Measurements from ENCODE around the gene CRTAC1. TPM values are rescaled to one million over a fixed set of nuclear protein-coding genes. Genes with fewer than 3 reads are reported as not detected.

CRTAC1 gene
- total and polyA plus RNA-seq, 10 of the 15 experiments (the other 5 are each of a cell fraction or from before 2014, with no cell fraction given) = 0.10 TPM; not detected in 9

DNA sequence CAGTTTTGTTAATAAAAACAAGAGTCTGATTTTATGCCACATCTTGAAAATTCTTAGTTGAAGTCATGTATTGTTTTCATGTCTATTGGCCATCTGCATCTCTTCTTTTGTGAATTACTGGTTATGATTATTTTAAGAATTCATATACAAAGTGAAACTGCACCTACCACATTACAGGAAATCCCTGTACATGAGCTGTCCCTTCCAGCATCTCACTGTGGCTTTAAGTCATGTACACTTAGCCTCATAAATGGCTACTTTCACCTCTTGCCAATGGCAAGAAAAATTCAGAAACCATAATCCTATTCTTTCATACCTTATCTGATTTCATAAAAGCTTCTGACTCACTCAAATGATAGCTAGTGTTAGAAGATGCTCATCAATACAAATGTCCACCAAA lies 48.6 kb downstream of the CRTAC1 start:
- Histone ChIP-seq H3K36me3 (ENCODE audit: control insufficient read depth in 2 of 2, insufficient read depth in 2 of 2, low read length in 1 of 2) (no peaks in the 10 kb centered on the region), H3K9me3 (replicated peaks; ENCODE audit: control insufficient read depth, insufficient read depth, low read length) (no peaks in the 10 kb centered on the region), H3K9ac (ENCODE audit: control insufficient read depth, insufficient read depth, low read length) (no peak overlapping the region), H3K4me3 (no peak overlapping the region), H3K27me3 (replicated peaks in 1 of 2; ENCODE audit: control insufficient read depth in 2 of 2, insufficient read depth in 2 of 2, low read length in 1 of 2) (peaks cover 4 to 7% of the 10 kb centered on the region in 2 experiments), H3K27ac (ENCODE audit: control insufficient read depth, insufficient read depth) (no peak overlapping the region), H3K4me2 (ENCODE audit: control insufficient read depth, insufficient read depth) (no peak overlapping the region), H4K20me1 (ENCODE audit: control insufficient read depth, insufficient read depth) (no peaks in the 10 kb centered on the region), H3K4me1 (ENCODE audit: control insufficient read depth, insufficient read depth, low read length) (no peaks in the 10 kb centered on the region), H2AFZ (ENCODE audit: control insufficient read depth, low read depth, low read length) (no peak overlapping the region), H3K79me2 (ENCODE audit: control insufficient read depth, insufficient read depth, low read length) (no peaks in the 10 kb centered on the region)
- DNase-seq (ENCODE audit: low read depth, low spot score) (no peak), FAIRE-seq (no peak), ATAC-seq (no peak)
- ChIA-PET SMC1A (ENCODE audit: uncharacterized antibody, unreplicated experiment) (no interaction called here), CTCF (no interaction called here), POLR2A (no interaction called here), RAD21 (ENCODE audit: unreplicated experiment) (no interaction called here)
- no TSS peak for BruUV-seq (replicated peaks)
- TF ChIP-seq ZZZ3 (IDR thresholded peaks at IDR 0.05; ENCODE audit: control insufficient read depth, insufficient read length, low read depth) (no peak), KDM1A (IDR thresholded peaks at IDR 0.05; ENCODE audit: borderline replicate concordance) (no peak), RCOR1 (conservative IDR thresholded peaks at IDR 0.05; ENCODE audit: low read depth, low read length) (no peak), PAX5 (IDR thresholded peaks at IDR 0.05; ENCODE audit: borderline replicate concordance, low read depth, low read length) (no peak), EP300 (IDR thresholded peaks at IDR 0.05; ENCODE audit: borderline replicate concordance in 1 of 2, control insufficient read depth in 1 of 2, low read depth in 2 of 2, low read length in 2 of 2) (no peak), HDAC2 (IDR thresholded peaks at IDR 0.05) (no peak), SMAD1 (IDR thresholded peaks at IDR 0.05; ENCODE audit: low read depth, partially characterized antibody) (no peak), PAX8 (IDR thresholded peaks at IDR 0.05) (no peak), CHD1 (IDR thresholded peaks at IDR 0.05; ENCODE audit: low read depth, low read length) (no peak), KAT2A (conservative IDR thresholded peaks at IDR 0.05; ENCODE audit: control insufficient read depth, low read depth, low read length) (no peak), BCL11A (IDR thresholded peaks at IDR 0.05; ENCODE audit: low read depth, low read length) (no peak), SIN3A (IDR thresholded peaks at IDR 0.05; ENCODE audit: low read depth, low read length) (no peak), SRF (IDR thresholded peaks at IDR 0.05; ENCODE audit: low read depth in 2 of 2, low read length in 2 of 2) (no peak)
- TF ChIP-seq, protein P1, sequence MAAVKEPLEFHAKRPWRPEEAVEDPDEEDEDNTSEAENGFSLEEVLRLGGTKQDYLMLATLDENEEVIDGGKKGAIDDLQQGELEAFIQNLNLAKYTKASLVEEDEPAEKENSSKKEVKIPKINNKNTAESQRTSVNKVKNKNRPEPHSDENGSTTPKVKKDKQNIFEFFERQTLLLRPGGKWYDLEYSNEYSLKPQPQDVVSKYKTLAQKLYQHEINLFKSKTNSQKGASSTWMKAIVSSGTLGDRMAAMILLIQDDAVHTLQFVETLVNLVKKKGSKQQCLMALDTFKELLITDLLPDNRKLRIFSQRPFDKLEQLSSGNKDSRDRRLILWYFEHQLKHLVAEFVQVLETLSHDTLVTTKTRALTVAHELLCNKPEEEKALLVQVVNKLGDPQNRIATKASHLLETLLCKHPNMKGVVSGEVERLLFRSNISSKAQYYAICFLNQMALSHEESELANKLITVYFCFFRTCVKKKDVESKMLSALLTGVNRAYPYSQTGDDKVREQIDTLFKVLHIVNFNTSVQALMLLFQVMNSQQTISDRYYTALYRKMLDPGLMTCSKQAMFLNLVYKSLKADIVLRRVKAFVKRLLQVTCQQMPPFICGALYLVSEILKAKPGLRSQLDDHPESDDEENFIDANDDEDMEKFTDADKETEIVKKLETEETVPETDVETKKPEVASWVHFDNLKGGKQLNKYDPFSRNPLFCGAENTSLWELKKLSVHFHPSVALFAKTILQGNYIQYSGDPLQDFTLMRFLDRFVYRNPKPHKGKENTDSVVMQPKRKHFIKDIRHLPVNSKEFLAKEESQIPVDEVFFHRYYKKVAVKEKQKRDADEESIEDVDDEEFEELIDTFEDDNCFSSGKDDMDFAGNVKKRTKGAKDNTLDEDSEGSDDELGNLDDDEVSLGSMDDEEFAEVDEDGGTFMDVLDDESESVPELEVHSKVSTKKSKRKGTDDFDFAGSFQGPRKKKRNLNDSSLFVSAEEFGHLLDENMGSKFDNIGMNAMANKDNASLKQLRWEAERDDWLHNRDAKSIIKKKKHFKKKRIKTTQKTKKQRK (IDR thresholded peaks at IDR 0.05; ENCODE audit: low read depth, low read length) = no peak
- intact Hi-C loops (cut with micrococcal nuclease; ENCODE audit: unreplicated experiment) = no loop called here
- in situ Hi-C loops (cut with MboI) = no loop called here

Data from GM12878 (cell line).